Measurements from ENCODE around the gene ISYNA1.

ISYNA1 gene

DNA sequence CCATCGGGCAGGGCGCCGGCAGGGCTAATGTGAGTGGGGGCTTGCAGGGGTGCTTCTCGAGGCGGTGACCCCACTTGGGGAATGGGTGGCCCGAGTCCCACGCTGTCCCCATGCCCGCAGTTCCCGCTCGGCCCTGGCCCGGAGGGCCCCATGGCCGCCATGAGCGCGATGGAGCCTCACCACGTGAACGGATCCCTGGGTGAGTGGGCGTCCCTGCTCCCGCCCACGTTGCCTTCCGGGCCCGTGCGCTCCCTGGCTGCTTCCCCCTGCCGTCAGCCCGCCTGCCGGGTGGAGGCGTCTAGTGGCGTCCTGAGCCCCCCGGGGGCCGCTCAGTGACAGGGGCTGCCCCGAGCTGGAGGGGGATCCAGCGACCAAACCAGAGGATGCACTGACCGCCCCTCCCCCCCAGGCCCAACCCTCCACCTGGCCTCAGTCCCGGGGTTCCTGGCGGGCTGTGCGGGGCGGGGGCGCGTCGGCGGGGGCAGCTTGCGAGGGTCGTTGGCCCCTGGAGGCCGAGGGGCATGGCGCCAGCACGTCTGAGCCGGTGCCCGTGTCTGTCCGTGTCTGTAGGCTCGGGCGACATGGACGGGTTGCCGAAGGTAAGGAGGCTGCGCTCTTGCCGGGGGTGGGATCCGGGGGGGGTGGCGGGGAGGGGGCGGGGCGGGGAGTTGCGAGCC lies 4.8 kb downstream of the ISYNA1 start:
- TF ChIP-seq, protein P1, sequence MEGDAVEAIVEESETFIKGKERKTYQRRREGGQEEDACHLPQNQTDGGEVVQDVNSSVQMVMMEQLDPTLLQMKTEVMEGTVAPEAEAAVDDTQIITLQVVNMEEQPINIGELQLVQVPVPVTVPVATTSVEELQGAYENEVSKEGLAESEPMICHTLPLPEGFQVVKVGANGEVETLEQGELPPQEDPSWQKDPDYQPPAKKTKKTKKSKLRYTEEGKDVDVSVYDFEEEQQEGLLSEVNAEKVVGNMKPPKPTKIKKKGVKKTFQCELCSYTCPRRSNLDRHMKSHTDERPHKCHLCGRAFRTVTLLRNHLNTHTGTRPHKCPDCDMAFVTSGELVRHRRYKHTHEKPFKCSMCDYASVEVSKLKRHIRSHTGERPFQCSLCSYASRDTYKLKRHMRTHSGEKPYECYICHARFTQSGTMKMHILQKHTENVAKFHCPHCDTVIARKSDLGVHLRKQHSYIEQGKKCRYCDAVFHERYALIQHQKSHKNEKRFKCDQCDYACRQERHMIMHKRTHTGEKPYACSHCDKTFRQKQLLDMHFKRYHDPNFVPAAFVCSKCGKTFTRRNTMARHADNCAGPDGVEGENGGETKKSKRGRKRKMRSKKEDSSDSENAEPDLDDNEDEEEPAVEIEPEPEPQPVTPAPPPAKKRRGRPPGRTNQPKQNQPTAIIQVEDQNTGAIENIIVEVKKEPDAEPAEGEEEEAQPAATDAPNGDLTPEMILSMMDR (IDR thresholded peaks at IDR 0.05; ENCODE audit: control insufficient read depth, insufficient read depth, low read depth, low read length, missing control alignments): no peak
- peak overlapping the region; percentile 39 for H3K4me3 ChIP-seq (ENCODE audit: control insufficient read depth, low read depth, low read length)
- no peak for DNase-seq (ENCODE audit: low read depth)

DNA sequence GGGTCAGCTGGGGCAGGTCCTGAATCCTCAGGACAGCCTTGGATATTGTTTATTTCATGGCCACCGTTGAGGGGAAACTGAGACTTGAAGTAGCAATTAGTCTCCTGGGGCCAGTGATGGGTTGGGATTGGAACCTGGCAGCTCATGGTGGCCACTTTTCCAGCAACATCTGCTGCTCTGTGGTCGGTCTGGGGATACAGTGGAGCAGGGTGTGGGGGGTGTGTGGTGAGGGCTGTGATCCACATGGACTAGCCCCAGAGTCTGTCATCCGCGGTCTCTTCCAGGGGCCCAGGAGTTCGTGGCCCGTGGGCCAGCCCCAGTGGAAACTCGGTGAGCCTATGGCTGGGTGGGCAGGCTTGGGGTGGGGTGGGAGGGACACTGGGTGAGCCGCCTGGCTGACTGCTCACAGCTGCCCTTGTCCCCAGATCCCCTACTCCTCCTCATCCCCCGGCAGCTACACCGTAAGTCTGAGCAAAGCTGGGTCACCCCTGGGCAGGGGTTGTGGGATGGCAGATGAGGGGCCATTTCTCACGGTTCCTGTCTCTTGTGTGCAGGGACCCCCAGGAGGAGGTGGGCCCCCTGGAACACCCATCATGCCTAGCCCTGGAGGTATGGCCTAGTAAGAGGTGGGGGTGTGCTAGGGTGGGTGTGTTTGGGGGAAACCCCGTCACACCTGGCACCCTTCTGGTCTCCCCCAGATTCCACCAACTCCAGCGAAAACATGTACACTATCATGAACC lies 5.5 kb downstream of the ISYNA1 start:
- H3K4me3 ChIP-seq (ENCODE audit: control insufficient read depth, low read depth, low read length): peak overlapping the region; percentile 39
- TF ChIP-seq, protein P1 (IDR thresholded peaks at IDR 0.05; ENCODE audit: control insufficient read depth, insufficient read depth, low read depth, low read length, missing control alignments): no peak
- no peak for DNase-seq (ENCODE audit: low read depth)

DNA sequence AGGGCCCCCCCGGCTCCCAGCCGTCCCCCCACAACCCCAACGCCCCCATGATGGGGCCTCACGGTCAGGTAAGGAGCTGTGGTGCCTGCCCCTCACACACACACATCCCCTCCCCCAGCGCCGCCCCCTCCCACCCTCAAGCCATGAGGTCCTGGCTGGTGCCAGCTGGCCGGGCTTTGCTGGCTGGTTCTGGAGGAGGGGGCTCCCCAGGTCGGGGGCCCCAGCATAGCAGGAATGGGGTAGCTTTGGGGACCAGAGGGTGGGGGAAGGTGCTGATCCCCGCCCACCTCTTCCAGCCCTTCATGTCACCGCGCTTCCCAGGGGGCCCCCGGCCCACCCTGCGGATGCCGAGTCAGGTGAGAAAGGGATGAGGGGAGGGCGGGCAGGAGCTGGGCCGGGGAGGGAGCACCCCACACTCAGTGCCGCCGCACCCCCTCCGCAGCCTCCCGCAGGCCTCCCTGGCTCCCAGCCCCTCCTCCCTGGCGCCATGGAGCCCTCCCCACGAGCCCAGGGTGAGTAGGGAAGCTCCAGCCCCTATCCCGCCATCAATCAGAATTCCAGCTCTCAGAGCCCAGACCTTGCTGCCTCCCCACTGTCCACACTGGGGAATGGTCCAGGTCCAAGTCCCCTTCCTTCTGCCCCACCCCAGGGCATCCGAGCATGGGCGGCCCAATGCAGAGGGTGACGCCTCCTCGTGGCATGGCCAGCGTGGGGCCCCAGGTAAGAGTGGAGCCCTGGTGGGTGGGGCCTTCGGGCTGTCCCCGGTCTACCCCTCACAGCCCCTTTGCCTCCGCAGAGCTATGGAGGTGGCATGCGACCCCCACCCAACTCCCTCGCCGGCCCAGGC lies 6.4 kb downstream of the ISYNA1 start:
- TF ChIP-seq, protein P1 (IDR thresholded peaks at IDR 0.05; ENCODE audit: control insufficient read depth, insufficient read depth, low read depth, low read length, missing control alignments): no peak

DNA sequence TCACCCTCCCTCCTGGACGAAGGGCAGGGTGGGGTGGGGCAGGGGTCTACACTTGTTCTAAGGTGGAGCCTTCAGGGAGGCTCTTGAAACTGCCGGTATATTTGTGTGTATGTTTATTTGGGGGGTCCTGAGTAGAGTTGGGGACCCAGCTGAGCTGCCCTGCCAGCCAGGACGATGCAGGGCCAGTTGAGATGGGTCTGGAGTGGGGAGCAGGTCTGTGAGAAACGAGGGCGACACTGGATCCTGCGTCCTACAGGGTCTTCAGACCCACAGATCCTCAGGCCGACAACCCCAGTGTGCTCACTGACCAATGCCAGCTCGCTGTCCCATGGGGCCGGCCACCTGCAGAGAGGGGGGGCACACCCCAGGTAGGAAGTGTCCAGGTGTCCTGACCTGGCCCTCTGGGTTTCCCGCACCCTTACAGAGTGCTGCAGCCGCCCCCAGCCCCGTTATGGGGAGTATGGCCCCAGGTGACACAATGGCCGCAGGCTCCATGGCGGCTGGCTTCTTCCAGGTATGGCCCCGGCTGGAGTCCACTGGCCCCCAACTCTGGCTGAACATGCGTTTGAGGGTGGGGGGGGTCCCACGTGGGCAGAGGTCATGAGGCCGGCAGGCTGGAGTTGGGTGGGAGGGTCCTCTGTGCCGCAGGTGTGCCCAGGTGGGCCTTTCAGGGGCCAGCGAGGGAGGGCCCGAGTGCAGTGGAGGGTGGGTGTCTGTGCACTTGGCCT lies 7.4 kb downstream of the ISYNA1 start:
- H3K4me3 ChIP-seq (ENCODE audit: control insufficient read depth, low read depth, low read length): no peak overlapping the region
- TF ChIP-seq, protein P1 (IDR thresholded peaks at IDR 0.05; ENCODE audit: control insufficient read depth, insufficient read depth, low read depth, low read length, missing control alignments): no peak
- no peak for DNase-seq (ENCODE audit: low read depth)

More for the DNA sequence above, 6.4 kb downstream of the ISYNA1 start:
- no peak for DNase-seq (ENCODE audit: low read depth)
- H3K4me3 ChIP-seq (ENCODE audit: control insufficient read depth, low read depth, low read length): no peak overlapping the region

DNA sequence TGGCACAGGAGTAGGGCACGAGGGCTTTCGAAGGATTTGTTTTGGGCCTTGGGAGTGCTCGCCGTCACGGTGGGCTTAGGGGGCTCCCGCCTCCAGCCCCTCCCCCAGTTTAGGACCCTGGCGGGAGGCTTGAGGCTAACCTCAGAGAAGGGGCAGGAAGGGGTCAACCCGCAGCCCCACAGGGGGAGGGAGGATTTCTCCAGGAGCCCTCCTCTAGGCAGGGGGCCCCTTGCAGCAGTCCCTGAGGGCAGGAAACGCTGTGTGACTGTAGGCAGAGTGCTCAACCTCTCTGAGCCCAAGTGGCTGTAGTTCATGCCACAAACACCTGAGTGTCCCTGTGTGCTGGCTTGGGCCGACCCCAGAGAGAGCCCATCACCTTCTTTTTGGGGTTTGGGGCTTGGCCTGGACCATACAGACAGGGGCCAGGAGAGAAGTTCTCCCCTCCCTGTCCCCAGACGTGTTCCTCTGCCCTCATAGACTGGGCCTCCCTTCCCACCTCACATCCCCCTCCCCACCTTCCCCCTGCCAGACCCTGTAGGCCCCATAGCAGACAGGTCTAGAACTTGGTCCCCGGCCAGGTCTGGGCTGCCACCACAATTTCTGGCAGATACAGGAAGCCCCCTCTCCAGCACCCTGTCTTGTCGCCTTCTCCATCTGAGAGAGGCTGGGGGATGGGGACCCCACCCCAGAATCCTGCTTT lies 8.1 kb downstream of the ISYNA1 start:
- H3K4me3 ChIP-seq (ENCODE audit: control insufficient read depth, low read depth, low read length): no peak overlapping the region; the same call in 1 of the 2 replicates
- TF ChIP-seq, protein P1 (IDR thresholded peaks at IDR 0.05; ENCODE audit: control insufficient read depth, insufficient read depth, low read depth, low read length, missing control alignments): no peak
- DNase-seq (ENCODE audit: low read depth): no peak
